ENCODE results near the gene CDH4. TPM values are rescaled to one million over a fixed set of nuclear protein-coding genes. Genes with fewer than 3 reads are reported as not detected.

The CDH4 gene
- total and polyA plus RNA-seq, 10 donors, result 0.30 to 20.1 (median 7.7) TPM

DNA sequence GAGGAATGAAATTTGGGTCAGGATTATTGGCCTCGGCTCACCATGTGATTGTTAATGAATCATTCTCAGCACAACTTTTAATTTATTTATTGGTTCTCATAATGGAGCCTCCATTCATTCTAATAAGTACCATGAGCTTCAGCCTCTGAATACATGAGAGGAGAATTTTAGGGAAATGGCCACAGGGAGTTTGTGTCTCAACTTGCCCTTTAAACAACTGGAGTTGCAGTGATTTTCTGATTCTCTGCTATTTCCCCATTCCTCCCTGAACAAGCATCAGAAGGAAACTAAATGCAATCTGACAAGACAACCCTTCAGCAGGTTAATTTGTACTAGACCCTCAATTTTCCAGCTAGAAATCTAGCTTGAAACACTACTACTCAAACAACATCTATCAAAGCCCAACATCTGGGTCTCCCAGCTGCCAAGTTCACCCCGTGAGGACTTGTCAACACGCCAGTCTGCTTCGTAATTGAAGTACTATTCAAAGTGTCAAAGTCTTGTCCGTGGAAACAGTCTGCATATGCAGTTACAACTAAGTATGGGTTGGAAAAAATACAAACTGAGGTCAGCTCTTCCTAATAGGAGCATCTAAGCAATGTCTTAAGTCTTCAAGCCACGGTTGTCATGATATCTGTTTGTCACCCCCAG is 235.4 kb downstream of the CDH4 start:
- Histone ChIP-seq H3K9me3 (peaks cover 0 to 31% (median 0%) of the 10 kb centered on the region in 8 donors), H3K27ac (no peak overlapping the region), H3K4me1 (no peaks in the 10 kb centered on the region), H3K36me3 (no peaks in the 10 kb centered on the region), H3K4me3 (no peak overlapping the region), H3K27me3 (replicated peaks in 1 of 7) (no peaks in the 10 kb centered on the region)
- intact Hi-C loops (cut with DNase I; ENCODE audit: low total_unique reads), result no loop called here
- 58 to 75% (median 72%) methylated on average over 6 of the region's 6 CpGs for WGBS, 5 donors
- TF ChIP-seq, protein P1, sequence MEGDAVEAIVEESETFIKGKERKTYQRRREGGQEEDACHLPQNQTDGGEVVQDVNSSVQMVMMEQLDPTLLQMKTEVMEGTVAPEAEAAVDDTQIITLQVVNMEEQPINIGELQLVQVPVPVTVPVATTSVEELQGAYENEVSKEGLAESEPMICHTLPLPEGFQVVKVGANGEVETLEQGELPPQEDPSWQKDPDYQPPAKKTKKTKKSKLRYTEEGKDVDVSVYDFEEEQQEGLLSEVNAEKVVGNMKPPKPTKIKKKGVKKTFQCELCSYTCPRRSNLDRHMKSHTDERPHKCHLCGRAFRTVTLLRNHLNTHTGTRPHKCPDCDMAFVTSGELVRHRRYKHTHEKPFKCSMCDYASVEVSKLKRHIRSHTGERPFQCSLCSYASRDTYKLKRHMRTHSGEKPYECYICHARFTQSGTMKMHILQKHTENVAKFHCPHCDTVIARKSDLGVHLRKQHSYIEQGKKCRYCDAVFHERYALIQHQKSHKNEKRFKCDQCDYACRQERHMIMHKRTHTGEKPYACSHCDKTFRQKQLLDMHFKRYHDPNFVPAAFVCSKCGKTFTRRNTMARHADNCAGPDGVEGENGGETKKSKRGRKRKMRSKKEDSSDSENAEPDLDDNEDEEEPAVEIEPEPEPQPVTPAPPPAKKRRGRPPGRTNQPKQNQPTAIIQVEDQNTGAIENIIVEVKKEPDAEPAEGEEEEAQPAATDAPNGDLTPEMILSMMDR (IDR thresholded peaks at IDR 0.05 in 8 of 11, conservative IDR thresholded peaks at IDR 0.05 in 3 of 11), result no peak
- TF ChIP-seq POLR2AphosphoS5 (IDR thresholded peaks at IDR 0.05) (no peak), POLR2A (IDR thresholded peaks at IDR 0.05) (no peak)
- DNase-seq, result no peak

DNA sequence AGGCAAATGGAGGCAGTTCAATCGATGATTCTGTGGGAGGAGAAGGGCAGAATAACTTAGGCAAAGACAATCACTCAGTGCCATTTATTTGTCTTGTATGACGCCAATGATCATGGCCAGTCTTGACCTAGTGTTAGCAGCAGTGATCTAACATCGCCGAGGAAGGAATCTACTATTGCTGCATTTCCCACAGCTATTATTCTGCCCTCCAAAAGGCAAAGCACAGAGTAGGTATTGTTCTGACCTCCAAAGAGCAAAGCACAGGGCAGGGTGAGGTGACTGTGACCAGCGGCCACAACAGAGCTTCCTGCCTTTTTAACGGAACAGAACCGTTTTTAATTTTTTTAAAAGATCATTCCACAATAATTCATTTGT is 235.9 kb downstream of the CDH4 start:
- TF ChIP-seq, protein P1 (IDR thresholded peaks at IDR 0.05 in 8 of 11, conservative IDR thresholded peaks at IDR 0.05 in 3 of 11), result no peak
- TF ChIP-seq POLR2A (IDR thresholded peaks at IDR 0.05), result no peak
- TF ChIP-seq POLR2AphosphoS5 (IDR thresholded peaks at IDR 0.05), result no peak
- DNase-seq, result no peak
- Histone ChIP-seq H3K27me3 (replicated peaks in 1 of 7) (no peaks in the 10 kb centered on the region), H3K4me1 (no peaks in the 10 kb centered on the region), H3K4me3 (no peak overlapping the region), H3K27ac (no peak overlapping the region), H3K9me3 (peaks cover 0 to 31% (median 0%) of the 10 kb centered on the region in 8 donors), H3K36me3 (no peaks in the 10 kb centered on the region)
- intact Hi-C loops (cut with DNase I; ENCODE audit: low total_unique reads), result no loop called here
- 48 to 73% (median 67%) methylated on average over 7 of the region's 7 CpGs for WGBS, 5 donors

DNA sequence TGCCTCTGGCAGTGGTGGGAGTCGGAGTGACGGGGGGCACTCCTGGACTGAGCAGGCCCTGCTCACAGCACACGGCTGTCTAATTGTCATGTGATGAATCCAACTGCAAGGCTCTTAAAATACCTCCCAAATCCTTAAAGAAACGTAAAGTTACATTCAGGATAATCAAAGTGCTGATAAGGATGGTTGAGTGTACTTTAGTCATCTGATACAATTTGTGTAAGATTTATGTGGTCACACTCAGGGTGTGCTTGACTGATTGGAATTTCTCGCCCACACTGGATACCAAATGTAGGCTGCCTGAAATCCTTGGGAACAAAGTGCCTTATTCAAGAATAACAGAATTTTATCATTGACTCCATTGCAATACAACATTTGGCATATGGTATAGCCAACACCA is 238.7 kb downstream of the CDH4 start:
- TF ChIP-seq POLR2A (IDR thresholded peaks at IDR 0.05) (no peak), POLR2AphosphoS5 (IDR thresholded peaks at IDR 0.05) (no peak)
- TF ChIP-seq, protein P1 (IDR thresholded peaks at IDR 0.05 in 8 of 11, conservative IDR thresholded peaks at IDR 0.05 in 3 of 11), result no peak
- H3K27ac ChIP-seq, result no peak overlapping the region
- intact Hi-C loops (cut with DNase I; ENCODE audit: low total_unique reads), result no loop called here
- H3K4me3 ChIP-seq, result no peak overlapping the region
- H3K4me1 ChIP-seq, result no peaks in the 10 kb centered on the region
- WGBS, 5 donors, result 87 to 91% (median 90%) methylated on average over 5 of the region's 5 CpGs
- no peaks in the 10 kb centered on the region for H3K36me3 ChIP-seq
- no peaks in the 10 kb centered on the region for H3K27me3 ChIP-seq (replicated peaks in 1 of 7)
- H3K9me3 ChIP-seq, result peaks cover 0 to 34% (median 0%) of the 10 kb centered on the region in 8 donors
- no peak for DNase-seq

DNA sequence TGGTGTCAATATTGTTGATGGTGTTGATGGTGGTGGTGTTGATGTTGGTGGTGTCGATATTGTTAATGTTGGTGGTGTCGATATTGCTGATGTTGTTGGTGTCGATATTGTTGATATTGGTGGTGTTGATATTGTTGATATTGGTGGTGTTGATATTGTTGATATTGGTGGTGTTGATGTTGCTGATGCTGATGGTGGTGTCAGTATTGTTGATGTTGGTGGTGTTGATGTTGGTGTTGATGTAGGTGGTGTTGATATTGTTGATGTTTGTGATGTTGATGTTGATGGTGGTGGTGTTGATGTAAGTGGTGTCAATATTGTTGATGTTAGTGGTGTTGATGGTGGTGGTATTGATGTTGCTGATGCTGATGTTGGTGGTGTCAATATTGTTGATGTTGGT is 240.0 kb downstream of the CDH4 start:
- H3K4me3 ChIP-seq, result no peak overlapping the region
- 95 to 99% (median 98%) methylated on average over 3 of the region's 3 CpGs for WGBS, 5 donors
- no peak overlapping the region for H3K27ac ChIP-seq
- intact Hi-C loops (cut with DNase I; ENCODE audit: low total_unique reads), result no loop called here
- no peaks in the 10 kb centered on the region for H3K4me1 ChIP-seq
- H3K36me3 ChIP-seq, result no peaks in the 10 kb centered on the region
- no peaks in the 10 kb centered on the region for H3K27me3 ChIP-seq (replicated peaks in 1 of 7)
- peaks cover 0 to 34% (median 0%) of the 10 kb centered on the region in 8 donors for H3K9me3 ChIP-seq
- DNase-seq, result no peak
- TF ChIP-seq POLR2A (IDR thresholded peaks at IDR 0.05), result no peak
- TF ChIP-seq, protein P1 (IDR thresholded peaks at IDR 0.05 in 8 of 11, conservative IDR thresholded peaks at IDR 0.05 in 3 of 11), result no peak
- no peak for TF ChIP-seq POLR2AphosphoS5 (IDR thresholded peaks at IDR 0.05)
